Panc1 (cell line): ENCODE data around the gene CSPG5. TPM values are rescaled to one million over a fixed set of nuclear protein-coding genes. Genes with fewer than 3 reads are reported as not detected.

Experiments used
- ATAC-seq: fragments of 200-7000 bp; cut with Tn5 transposase; 2 replicates; pipeline ENCODE4 v1.9.1; 2020; ENCODE audit warnings: mild to moderate bottlenecking, moderate library complexity
- BruUV-seq: library from RNA; stranded (reverse); fragments of 400-500 nt; replicated peaks from 2 replicates; lab custom pipeline; 2021; lab: Mats Ljungman, UMichigan
- CTCF ChIA-PET: fragments of 300-600 bp; sonication (Branson Sonifier 250); formaldehyde crosslinking; loops from one replicate; lab custom pipeline; 2022; ENCODE audit warnings: antibody characterized with exemption; lab: Charles Lee
- POLR2A ChIA-PET: fragments of 300-600 bp; sonication (Branson Sonifier 250); formaldehyde crosslinking; loops from one replicate; lab custom pipeline; 2022; ENCODE audit warnings: antibody characterized with exemption; lab: Charles Lee
- DNase-seq: peaks from one replicate; pipeline ENCODE4 v3.0.0-alpha.2; 2010; ENCODE audit warnings: low read depth, low spot score
- H3K27ac ChIP-seq: 2 replicates; pipeline ENCODE4 v1.5.1; 2011; ENCODE audit warnings: mild to moderate bottlenecking, low read length, inconsistent platforms
- H3K27me3 ChIP-seq: fragments of 200-500 bp; sonication (Bioruptor generic); 2 replicates; pipeline ENCODE4 v1.6.0; 2014; ENCODE audit warnings: low read length, inconsistent platforms; ENCODE audit not compliant: control insufficient read depth, insufficient read depth
- H3K36me3 ChIP-seq: fragments of 200-500 bp; sonication (Bioruptor generic); 2 replicates; pipeline ENCODE4 v1.5.1; 2014; ENCODE audit warnings: inconsistent platforms, mild to moderate bottlenecking, low read length, moderate library complexity; ENCODE audit not compliant: control insufficient read depth, insufficient read depth
- H3K4me1 ChIP-seq: 2 replicates; pipeline ENCODE4 v1.5.1; 2011; ENCODE audit warnings: inconsistent platforms, mild to moderate bottlenecking, low read length, moderate library complexity; ENCODE audit not compliant: control insufficient read depth, insufficient read depth
- H3K4me3 ChIP-seq, 2 experiments: 2 replicates each; pipeline ENCODE4 v1.5.1; 2011 to 2012; ENCODE audit warnings: low read depth in 2 of 2, low read length in 2 of 2, mild to moderate bottlenecking in 2 of 2, inconsistent platforms in 1 of 2, moderate library complexity in 1 of 2
- H3K9me3 ChIP-seq: fragments of 200-500 bp; sonication (Bioruptor generic); 2 replicates; pipeline ENCODE4 v1.5.1; 2014; ENCODE audit warnings: low read depth, mild to moderate bottlenecking, inconsistent platforms, low read length, moderate library complexity; ENCODE audit not compliant: control insufficient read depth, insufficient read depth
- CTCF ChIP-seq: fragments of 450-650 bp; IDR thresholded peaks from 2 replicates; pipeline ENCODE4 v1.5.1; 2017; ENCODE audit warnings: mild to moderate bottlenecking
- POLR2AphosphoS5 ChIP-seq: IDR thresholded peaks from 2 replicates; pipeline ENCODE4 v1.6.1; 2012; ENCODE audit warnings: mild to moderate bottlenecking, low read depth, low read length, moderate library complexity
- REST ChIP-seq, 2 experiments: IDR thresholded peaks; 2 replicates each; pipeline ENCODE4 v1.6.1; 2011 to 2012; ENCODE audit warnings: low read depth in 2 of 2, control low read depth in 1 of 2, low read length in 1 of 2, mild to moderate bottlenecking in 1 of 2, moderate library complexity in 1 of 2; ENCODE audit not compliant: insufficient read depth in 1 of 2
- SIN3A ChIP-seq: IDR thresholded peaks from 2 replicates; pipeline ENCODE4 v1.6.1; 2012; ENCODE audit warnings: low read depth, mild to moderate bottlenecking, low read length, moderate library complexity, borderline replicate concordance; ENCODE audit not compliant: insufficient read depth
- TCF7L2 ChIP-seq: IDR thresholded peaks from 2 replicates; pipeline ENCODE4 v1.6.1; 2011; ENCODE audit warnings: mild to moderate bottlenecking, low read depth, low read length, inconsistent platforms
- in situ Hi-C: cut with HindIII; loops from 2 replicates; pipeline ENCODE4 v1.10.0; 2016; ENCODE audit warnings: low sequenced_read_pairs, low pct_unique_long_range_greater_than_20kb
- intact Hi-C: fragments of 100-400 bp; cut with micrococcal nuclease; formaldehyde crosslinking; loops from one replicate; pipeline ENCODE4 v1.10.0; 2022; ENCODE audit not compliant: unreplicated experiment
- total RNA-seq: library from RNA; stranded (reverse); gene quantifications from one replicate; pipeline ENCODE4 v1.2.1, GENCODE V29; 2021; ENCODE audit not compliant: unreplicated experiment

Gene CSPG5
- total RNA-seq, 1 experiment from 2014 or later = 3.2 TPM

DNA sequence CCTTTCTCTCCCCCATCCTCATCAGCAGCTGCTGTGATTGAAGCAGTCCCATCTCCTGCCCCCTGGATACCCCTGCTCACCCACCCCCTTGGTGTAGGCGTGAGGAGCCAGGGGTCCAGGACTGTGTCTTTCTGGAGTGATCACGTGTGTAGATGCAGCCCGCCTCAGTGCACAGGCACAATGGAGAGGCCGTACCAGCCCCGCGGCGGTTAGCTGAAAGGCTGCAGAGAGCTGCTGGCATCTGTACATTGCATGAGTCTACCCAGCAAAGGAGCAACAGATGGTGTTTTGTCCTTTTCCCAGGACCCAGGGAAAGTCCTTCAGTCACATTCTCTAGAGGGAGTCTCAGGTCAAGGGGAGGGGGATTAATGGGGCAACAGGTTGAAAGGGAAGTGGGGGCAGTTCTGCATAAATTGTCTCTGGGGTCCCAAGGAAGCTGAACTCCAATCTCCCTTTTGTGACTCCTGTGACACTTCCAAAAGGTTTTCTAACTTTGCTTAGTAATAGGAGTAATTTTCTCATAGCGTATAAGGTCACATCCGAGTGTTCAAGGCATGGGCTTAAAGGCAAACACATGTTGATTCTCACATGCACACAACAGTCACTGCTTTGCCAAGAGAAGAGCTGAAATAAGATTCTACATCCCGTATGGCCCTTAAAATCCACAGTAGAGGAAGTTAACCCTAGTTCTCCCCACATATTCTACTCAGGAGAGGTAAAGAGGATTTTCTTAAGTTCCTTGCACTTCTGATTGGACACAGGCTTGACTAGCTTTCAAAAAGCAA is 7.1 kb downstream of the CSPG5 start:
- in situ Hi-C loops (no loop called here), intact Hi-C loops (no loop called here)
- Histone ChIP-seq H3K9me3 (no peaks in the 10 kb centered on the region), H3K4me1 (no peaks in the 10 kb centered on the region), H3K36me3 (no peaks in the 10 kb centered on the region), H3K4me3 (no peak overlapping the region), H3K27ac (no peak overlapping the region), H3K27me3 (no peaks in the 10 kb centered on the region)
- no peak for DNase-seq
- no TSS peak for BruUV-seq
- CTCF ChIA-PET = interaction anchor here (1.0 kb wide), 1 partner anchor 49 kb away, joined by 3 read pairs; no protein-coding TSS in a partner anchor
- TF ChIP-seq REST (IDR thresholded peaks at IDR 0.05; ENCODE audit: insufficient read depth in 1 of 2, low read depth in 2 of 2, low read length in 1 of 2) = no peak
- TF ChIP-seq TCF7L2 = no peak
- TF ChIP-seq CTCF = no peak
- TF ChIP-seq SIN3A = no peak
- TF ChIP-seq POLR2AphosphoS5 = no peak
- no peak for ATAC-seq
- POLR2A ChIA-PET = no interaction called here

GRCh38 chr3:47568901-47569300 is 9.8 kb downstream of the CSPG5 start:
- H3K36me3 ChIP-seq = no peaks in the 10 kb centered on the region
- BruUV-seq = no TSS peak
- in situ Hi-C loops (no loop called here), intact Hi-C loops (no loop called here)
- H3K4me3 ChIP-seq = no peak overlapping the region
- ATAC-seq = no peak
- H3K27ac ChIP-seq = no peak overlapping the region
- ChIA-PET POLR2A (no interaction called here), CTCF (no interaction called here)
- no peaks in the 10 kb centered on the region for H3K27me3 ChIP-seq
- TF ChIP-seq TCF7L2 (no peak), POLR2AphosphoS5 (no peak), CTCF (no peak), SIN3A (no peak), REST (IDR thresholded peaks at IDR 0.05; ENCODE audit: insufficient read depth in 1 of 2, low read depth in 2 of 2, low read length in 1 of 2) (no peak)
- DNase-seq = no peak
- no peaks in the 10 kb centered on the region for H3K9me3 ChIP-seq
- no peaks in the 10 kb centered on the region for H3K4me1 ChIP-seq
